Peyer's patch (tissue), 4 donors: ENCODE data around the gene SETD1A. TPM values are rescaled to one million over a fixed set of nuclear protein-coding genes. Genes with fewer than 3 reads are reported as not detected.

Experiments used
- DNase-seq, 3 donors: peaks; one replicate each; pipeline ENCODE4 v3.0.0-alpha.2; 2017 to 2019
- H3K27ac ChIP-seq, 4 donors: fragments of 200-600 bp; sonication (generic); one replicate each; pipeline ENCODE4 v1.5.1; 2016 to 2019
- H3K27me3 ChIP-seq, 2 donors: fragments of 200-600 bp; sonication (generic); one replicate each; pipeline ENCODE4 v1.5.1; 2019
- H3K36me3 ChIP-seq, 3 donors: fragments of 200-600 bp; sonication (generic); one replicate each; pipeline ENCODE4 v1.5.1; 2016 to 2019
- H3K4me1 ChIP-seq, 4 donors: fragments of 200-600 bp; sonication (generic); one replicate each; pipeline ENCODE4 v1.5.1; 2016 to 2019
- H3K4me3 ChIP-seq, 4 donors: fragments of 200-600 bp; sonication (generic); 1 replicate in 3 of 4; 2 replicates in 1 of 4; pipeline ENCODE4 v1.5.1; 2016 to 2019; ENCODE audit warnings: mild to moderate bottlenecking in 1 of 4
- H3K9me3 ChIP-seq, 4 donors: fragments of 200-600 bp; sonication (generic); one replicate each; pipeline ENCODE4 v1.5.1; 2016 to 2019; ENCODE audit warnings: mild to moderate bottlenecking in 1 of 4
- POLR2A ChIP-seq, 2 donors: fragments of 450-650 bp; IDR thresholded peaks; one replicate each; pipeline ENCODE4 v1.5.1; 2017; ENCODE audit warnings: antibody characterized with exemption in 2 of 2, mild to moderate bottlenecking in 2 of 2, moderate library complexity in 2 of 2
- total RNA-seq, 4 donors: library from RNA; depleted of rRNA; stranded (reverse); fragments of >200 nt; gene quantifications; one replicate each; pipeline ENCODE4 v1.1.0, GENCODE V29; 2016
- TF ChIP-seq, protein P1 (sequence below), 6 experiments: fragments of 450-650 bp in 4 of 6; fragments of 200-600 bp in 2 of 6; sonication (generic) in 1 of 6; IDR thresholded peaks; one replicate each; pipeline ENCODE4 v1.5.1; 2017 to 2019; ENCODE audit warnings: antibody characterized with exemption in 6 of 6, mild to moderate bottlenecking in 3 of 6, moderate library complexity in 1 of 6

Gene SETD1A
- total RNA-seq, 4 donors from 2014 or later = 10.0 to 22.0 (median 16.5) TPM

DNA sequence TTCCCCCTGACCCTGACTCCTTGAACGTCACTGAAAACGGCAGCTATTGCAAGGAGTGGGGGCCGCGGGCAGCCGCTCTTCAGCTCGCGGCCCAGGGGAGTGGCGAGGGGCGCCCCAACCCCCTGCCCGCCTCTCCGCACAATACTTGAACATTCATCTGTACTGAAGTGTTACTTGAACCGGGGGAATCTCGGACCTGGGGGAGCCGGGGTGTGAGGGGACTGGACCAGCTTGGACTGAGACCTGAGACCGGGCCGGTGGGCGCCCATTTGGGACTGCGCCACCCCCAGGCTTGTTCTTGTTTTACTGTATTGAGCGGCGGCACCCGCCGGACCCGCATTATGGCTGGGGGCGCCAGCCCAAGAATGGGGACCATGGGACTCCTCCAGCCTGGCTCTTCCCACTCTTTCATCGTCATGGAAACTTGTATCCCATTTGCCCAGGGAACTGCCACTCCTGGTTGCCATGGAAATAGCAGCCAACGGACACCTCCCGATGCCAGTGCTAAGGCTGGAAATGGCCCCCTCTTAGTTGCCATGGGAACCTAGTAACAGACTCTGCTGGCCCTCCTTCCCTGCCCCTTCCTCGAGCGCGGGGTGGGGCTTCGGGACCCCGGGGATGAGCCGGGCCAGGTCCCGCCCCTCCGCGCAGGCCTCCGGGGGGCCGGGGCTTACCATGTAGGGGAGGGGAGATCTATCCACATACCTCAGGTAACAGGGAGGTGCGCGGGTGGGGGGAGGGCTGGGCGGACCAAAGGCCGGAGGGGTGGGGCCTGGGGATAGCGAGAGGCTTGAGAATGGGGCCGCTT is 9.5 kb upstream of the SETD1A start:
- Histone ChIP-seq H3K9me3 (no peaks in the 10 kb centered on the region), H3K27me3 (no peaks in the 10 kb centered on the region), H3K36me3 (peaks cover 0 to 9% (median 0%) of the 10 kb centered on the region in 3 donors), H3K4me3 (peak overlapping the region; percentile 58 to 98 (median 96)), H3K27ac (peak overlapping the region; percentile 71 to 98 (median 93)), H3K4me1 (peaks cover 0 to 27% (median 7%) of the 10 kb centered on the region in 4 donors)
- no peak for TF ChIP-seq POLR2A (IDR thresholded peaks at IDR 0.05)
- TF ChIP-seq, protein P1, sequence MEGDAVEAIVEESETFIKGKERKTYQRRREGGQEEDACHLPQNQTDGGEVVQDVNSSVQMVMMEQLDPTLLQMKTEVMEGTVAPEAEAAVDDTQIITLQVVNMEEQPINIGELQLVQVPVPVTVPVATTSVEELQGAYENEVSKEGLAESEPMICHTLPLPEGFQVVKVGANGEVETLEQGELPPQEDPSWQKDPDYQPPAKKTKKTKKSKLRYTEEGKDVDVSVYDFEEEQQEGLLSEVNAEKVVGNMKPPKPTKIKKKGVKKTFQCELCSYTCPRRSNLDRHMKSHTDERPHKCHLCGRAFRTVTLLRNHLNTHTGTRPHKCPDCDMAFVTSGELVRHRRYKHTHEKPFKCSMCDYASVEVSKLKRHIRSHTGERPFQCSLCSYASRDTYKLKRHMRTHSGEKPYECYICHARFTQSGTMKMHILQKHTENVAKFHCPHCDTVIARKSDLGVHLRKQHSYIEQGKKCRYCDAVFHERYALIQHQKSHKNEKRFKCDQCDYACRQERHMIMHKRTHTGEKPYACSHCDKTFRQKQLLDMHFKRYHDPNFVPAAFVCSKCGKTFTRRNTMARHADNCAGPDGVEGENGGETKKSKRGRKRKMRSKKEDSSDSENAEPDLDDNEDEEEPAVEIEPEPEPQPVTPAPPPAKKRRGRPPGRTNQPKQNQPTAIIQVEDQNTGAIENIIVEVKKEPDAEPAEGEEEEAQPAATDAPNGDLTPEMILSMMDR (IDR thresholded peaks at IDR 0.05) = no peak
- peak; percentile 51 to 85 (median 73) for DNase-seq

DNA sequence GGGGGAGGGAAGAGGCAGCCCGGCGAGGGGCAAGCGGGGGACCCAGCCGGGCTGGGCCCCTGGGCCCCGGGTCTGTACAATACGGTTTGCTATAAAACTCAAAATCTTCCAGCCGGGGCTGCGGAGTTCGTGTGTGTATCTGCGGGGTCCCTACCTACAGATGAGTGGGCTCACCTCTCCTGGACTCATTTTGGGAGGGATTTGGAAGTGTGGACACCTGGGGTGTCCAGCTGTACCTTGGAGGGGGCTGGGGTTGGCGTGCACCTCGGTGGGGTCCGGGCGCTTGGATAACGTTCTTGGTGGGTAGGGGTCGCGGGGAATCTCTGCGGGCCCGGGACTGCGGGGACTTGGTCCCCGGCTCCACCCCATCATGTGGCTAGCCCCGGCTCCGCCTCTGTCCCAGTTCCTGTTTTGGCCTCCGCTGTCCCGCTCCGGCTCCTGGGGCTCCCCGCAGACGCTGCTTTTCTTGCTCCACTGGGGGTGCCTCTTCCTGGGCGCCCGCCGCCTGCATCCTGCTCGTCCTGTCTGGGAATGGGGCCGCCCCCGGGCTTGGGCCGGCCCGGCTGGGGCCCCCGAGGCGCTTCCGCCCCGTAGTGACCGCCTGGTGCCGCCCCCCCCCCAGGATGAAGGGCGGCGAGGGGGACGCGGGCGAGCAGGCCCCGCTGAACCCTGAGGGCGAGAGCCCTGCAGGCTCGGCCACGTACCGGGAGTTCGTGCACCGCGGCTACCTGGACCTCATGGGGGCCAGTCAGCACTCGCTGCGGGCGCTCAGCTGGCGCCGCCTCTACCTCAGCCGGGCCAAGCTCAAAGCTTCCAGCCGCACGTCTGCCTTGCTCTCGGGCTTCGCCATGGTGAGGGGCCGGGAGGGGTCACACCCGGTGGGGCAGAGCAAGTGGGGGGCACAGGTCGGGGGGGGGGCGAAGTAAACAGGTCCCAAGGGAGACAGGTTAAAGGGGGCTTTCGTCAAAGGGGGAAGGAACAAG is 8.6 kb upstream of the SETD1A start, which contains the start of gene ORAI3:
ORAI3 (plus strand) TSS at position 402 of the 983 bp plus-strand sequence; CDS start at position 624, 222 bp downstream.
- Histone ChIP-seq H3K27me3 (no peaks in the 10 kb centered on the region), H3K9me3 (no peaks in the 10 kb centered on the region), H3K4me1 (peaks cover 2 to 36% (median 7%) of the 10 kb centered on the region in 4 donors), H3K36me3 (peaks cover 0 to 4% (median 0%) of the 10 kb centered on the region in 3 donors), H3K27ac (peak within 1 kb of the TSS; percentile 71 to 98 (median 93)), H3K4me3 (peak within 1 kb of the TSS; percentile 58 to 98 (median 96))
- DNase-seq = peak; percentile 83 to 89 (median 84)
- TF ChIP-seq, protein P1 (IDR thresholded peaks at IDR 0.05) = no peak
- peak; percentile 62 to 70 for TF ChIP-seq POLR2A (IDR thresholded peaks at IDR 0.05)

DNA sequence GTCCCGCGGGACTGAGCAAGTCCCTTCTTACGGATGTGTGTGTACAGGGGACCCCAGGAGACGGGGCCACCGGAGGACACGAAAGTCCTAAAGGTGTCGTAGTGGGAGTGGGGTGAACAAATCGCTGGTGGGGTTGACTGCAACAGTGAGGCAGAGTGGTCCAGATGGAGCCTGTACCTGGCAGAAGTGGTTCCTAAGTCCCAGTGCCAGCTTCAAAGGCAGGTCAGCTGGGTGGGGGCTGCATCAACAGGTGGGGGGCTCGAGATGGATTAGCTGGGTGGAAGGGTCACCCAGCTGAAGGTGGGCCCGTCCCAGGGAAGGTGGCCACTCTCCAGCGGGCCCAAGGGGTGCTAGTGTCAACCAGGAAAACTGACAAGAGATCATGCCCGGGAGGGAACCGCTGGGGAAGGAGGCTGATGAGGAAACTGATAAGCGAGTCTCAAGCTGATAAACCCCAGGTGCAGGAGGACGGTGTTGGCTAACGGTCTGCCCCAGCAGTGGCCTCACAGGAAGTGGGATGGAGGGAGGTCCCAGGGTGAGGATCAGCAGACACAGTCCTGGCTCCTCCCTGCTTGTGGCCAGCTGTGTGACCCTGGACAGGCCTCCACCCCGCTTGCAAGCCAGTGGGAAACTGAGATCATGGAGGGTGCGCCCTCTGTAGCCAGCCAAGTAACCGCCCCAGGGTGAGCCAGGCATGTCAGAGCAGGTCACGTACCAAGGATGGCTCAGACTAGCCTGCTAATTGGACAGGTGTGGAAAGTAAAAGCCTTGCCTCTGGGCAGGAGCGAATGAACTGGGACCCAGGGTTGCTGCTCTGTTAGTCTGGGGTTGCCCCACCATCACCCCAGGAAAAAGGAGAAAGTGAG is 7.7 kb upstream of the SETD1A start:
- Histone ChIP-seq H3K27me3 (no peaks in the 10 kb centered on the region), H3K27ac (peak overlapping the region; percentile 71 to 98 (median 93)), H3K4me1 (peaks cover 2 to 37% (median 7%) of the 10 kb centered on the region in 4 donors), H3K36me3 (no peaks in the 10 kb centered on the region), H3K4me3 (peak overlapping the region; percentile 58 to 98 (median 96)), H3K9me3 (no peaks in the 10 kb centered on the region)
- peak; percentile 71 to 90 (median 85) for DNase-seq
- TF ChIP-seq, protein P1 (IDR thresholded peaks at IDR 0.05) = peak in 1 of 6 experiments; percentile 8
- TF ChIP-seq POLR2A (IDR thresholded peaks at IDR 0.05) = peak; percentile 47 to 65

DNA sequence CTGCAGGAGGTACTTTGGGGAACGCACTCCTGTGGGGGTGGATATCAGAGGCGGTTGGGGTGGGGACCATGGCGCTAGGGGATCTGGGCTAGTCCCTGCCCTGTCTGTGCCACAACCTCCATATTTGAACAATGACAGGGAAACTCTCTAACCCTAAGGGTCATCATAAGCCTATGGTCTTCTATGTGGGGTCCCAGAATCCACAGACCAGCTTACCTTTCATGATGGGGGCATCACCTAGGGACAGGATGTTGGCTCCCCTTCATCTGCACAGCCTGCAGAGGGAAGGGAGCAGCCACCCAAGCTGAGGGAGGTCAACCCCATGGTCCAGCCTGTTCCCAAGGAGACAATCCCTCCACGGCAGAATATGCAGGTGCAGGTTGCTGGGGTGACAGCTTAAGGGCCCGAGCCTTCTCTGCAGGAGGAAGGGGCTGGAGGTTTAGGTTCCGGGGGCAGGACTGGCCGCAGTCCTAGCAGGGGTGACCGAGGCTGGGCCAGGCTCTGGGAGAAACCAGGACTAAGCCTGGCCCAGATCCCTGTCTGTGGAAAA is 7.0 kb upstream of the SETD1A start:
- Histone ChIP-seq H3K27me3 (no peaks in the 10 kb centered on the region), H3K4me3 (peak overlapping the region; percentile 58 to 98 (median 96)), H3K27ac (peak overlapping the region; percentile 71 to 98 (median 93)), H3K4me1 (peaks cover 2 to 37% (median 7%) of the 10 kb centered on the region in 4 donors), H3K36me3 (no peaks in the 10 kb centered on the region), H3K9me3 (no peaks in the 10 kb centered on the region)
- TF ChIP-seq, protein P1 (IDR thresholded peaks at IDR 0.05) = no peak
- no peak for TF ChIP-seq POLR2A (IDR thresholded peaks at IDR 0.05)
- no peak for DNase-seq
